ENCODE results near the gene PTGR3. TPM values are rescaled to one million over a fixed set of nuclear protein-coding genes. Genes with fewer than 3 reads are reported as not detected.

The PTGR3 gene
- total RNA-seq, 1 experiment from 2014 or later: 13.8 TPM

DNA sequence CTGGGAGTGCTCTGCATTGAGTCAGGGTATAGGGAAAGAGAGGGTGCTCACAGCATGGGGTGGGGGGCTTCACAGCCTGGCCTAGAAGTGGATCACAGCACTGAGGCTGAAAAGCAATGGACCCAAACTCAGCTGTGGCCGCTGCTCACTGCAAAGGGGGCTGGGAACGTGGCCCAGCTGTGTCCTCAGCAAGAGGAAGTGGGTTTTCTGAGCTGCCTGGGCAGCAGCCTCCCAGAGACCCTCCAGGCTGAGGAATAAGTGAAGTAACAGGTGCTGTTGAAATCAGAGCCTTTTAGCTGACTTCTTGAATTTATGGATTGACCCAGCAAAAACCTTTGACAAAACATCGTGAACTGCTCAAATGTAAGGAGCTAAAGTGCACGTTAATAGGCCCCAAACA is 35.2 kb downstream of the PTGR3 start:
- no peaks in the 10 kb centered on the region for H3K9me3 Mint-ChIP-seq
- no peak overlapping the region for H3K27ac Mint-ChIP-seq
- H3K4me3 Mint-ChIP-seq: no peak overlapping the region
- ATAC-seq (no peak), DNase-seq (ENCODE audit: low spot score) (no peak)
- H3K36me3 Mint-ChIP-seq: no peaks in the 10 kb centered on the region
- POLR2A ChIA-PET: no interaction called here
- H3K27me3 Mint-ChIP-seq (ENCODE audit: low read depth): no peaks in the 10 kb centered on the region
- H3K4me1 Mint-ChIP-seq: peaks cover 16% of the 10 kb centered on the region
- CTCF ChIA-PET: interaction anchor here (1.2 kb wide), 1 partner anchor 554 kb away, joined by 3 read pairs; no protein-coding TSS in a partner anchor
- TF ChIP-seq MXD4 (CRISPR knock-in tag; IDR thresholded peaks at IDR 0.05; ENCODE audit: borderline replicate concordance) (no peak), ZNF423 (CRISPR knock-in tag; IDR thresholded peaks at IDR 0.05) (no peak), GRHL2 (CRISPR knock-in tag; IDR thresholded peaks at IDR 0.05; ENCODE audit: insufficient replicate concordance, severe bottlenecking) (no peak)
- TF ChIP-seq, protein P1, sequence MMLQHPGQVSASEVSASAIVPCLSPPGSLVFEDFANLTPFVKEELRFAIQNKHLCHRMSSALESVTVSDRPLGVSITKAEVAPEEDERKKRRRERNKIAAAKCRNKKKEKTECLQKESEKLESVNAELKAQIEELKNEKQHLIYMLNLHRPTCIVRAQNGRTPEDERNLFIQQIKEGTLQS (CRISPR knock-in tag; conservative IDR thresholded peaks at IDR 0.05): no peak
- TF ChIP-seq, protein P2, sequence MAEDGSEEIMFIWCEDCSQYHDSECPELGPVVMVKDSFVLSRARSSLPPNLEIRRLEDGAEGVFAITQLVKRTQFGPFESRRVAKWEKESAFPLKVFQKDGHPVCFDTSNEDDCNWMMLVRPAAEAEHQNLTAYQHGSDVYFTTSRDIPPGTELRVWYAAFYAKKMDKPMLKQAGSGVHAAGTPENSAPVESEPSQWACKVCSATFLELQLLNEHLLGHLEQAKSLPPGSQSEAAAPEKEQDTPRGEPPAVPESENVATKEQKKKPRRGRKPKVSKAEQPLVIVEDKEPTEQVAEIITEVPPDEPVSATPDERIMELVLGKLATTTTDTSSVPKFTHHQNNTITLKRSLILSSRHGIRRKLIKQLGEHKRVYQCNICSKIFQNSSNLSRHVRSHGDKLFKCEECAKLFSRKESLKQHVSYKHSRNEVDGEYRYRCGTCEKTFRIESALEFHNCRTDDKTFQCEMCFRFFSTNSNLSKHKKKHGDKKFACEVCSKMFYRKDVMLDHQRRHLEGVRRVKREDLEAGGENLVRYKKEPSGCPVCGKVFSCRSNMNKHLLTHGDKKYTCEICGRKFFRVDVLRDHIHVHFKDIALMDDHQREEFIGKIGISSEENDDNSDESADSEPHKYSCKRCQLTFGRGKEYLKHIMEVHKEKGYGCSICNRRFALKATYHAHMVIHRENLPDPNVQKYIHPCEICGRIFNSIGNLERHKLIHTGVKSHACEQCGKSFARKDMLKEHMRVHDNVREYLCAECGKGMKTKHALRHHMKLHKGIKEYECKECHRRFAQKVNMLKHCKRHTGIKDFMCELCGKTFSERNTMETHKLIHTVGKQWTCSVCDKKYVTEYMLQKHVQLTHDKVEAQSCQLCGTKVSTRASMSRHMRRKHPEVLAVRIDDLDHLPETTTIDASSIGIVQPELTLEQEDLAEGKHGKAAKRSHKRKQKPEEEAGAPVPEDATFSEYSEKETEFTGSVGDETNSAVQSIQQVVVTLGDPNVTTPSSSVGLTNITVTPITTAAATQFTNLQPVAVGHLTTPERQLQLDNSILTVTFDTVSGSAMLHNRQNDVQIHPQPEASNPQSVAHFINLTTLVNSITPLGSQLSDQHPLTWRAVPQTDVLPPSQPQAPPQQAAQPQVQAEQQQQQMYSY (CRISPR knock-in tag; IDR thresholded peaks at IDR 0.05): no peak

DNA sequence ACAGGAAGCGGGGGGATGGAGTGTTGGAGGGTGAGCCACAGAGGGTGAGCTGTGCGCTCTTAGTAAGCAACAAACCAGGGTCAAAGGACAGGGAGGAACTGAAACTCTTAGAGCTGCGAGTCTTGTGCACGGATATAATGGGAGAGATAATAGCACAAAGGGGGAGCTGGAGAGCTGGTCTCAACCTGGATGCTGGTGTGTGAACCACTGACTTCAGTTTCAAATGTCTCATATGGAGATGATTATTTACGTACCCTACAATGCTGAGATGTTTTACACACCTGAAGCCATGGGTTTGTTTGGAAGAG is 35.9 kb downstream of the PTGR3 start:
- POLR2A ChIA-PET: no interaction called here
- no peaks in the 10 kb centered on the region for H3K27me3 Mint-ChIP-seq (ENCODE audit: low read depth)
- no peak overlapping the region for H3K4me3 Mint-ChIP-seq
- no peak for TF ChIP-seq GRHL2 (CRISPR knock-in tag; IDR thresholded peaks at IDR 0.05; ENCODE audit: insufficient replicate concordance, severe bottlenecking)
- TF ChIP-seq, protein P3, sequence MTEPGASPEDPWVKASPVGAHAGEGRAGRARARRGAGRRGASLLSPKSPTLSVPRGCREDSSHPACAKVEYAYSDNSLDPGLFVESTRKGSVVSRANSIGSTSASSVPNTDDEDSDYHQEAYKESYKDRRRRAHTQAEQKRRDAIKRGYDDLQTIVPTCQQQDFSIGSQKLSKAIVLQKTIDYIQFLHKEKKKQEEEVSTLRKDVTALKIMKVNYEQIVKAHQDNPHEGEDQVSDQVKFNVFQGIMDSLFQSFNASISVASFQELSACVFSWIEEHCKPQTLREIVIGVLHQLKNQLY (CRISPR knock-in tag; IDR thresholded peaks at IDR 0.05): no peak
- TF ChIP-seq, protein P4, sequence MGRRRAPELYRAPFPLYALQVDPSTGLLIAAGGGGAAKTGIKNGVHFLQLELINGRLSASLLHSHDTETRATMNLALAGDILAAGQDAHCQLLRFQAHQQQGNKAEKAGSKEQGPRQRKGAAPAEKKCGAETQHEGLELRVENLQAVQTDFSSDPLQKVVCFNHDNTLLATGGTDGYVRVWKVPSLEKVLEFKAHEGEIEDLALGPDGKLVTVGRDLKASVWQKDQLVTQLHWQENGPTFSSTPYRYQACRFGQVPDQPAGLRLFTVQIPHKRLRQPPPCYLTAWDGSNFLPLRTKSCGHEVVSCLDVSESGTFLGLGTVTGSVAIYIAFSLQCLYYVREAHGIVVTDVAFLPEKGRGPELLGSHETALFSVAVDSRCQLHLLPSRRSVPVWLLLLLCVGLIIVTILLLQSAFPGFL (CRISPR knock-in tag; IDR thresholded peaks at IDR 0.05; ENCODE audit: borderline replicate concordance): no peak
- no peak for TF ChIP-seq IRF2 (CRISPR knock-in tag; IDR thresholded peaks at IDR 0.05; ENCODE audit: borderline replicate concordance, low read depth)
- no peak for TF ChIP-seq HMGA2 (CRISPR knock-in tag; IDR thresholded peaks at IDR 0.05)
- no peak for TF ChIP-seq TEAD4 (CRISPR knock-in tag; IDR thresholded peaks at IDR 0.05)
- TF ChIP-seq, protein P5, sequence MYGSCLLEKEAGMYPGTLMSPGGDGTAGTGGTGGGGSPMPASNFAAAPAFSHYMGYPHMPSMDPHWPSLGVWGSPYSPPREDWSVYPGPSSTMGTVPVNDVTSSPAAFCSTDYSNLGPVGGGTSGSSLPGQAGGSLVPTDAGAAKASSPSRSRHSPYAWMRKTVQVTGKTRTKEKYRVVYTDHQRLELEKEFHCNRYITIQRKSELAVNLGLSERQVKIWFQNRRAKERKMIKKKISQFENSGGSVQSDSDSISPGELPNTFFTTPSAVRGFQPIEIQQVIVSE (CRISPR knock-in tag; IDR thresholded peaks at IDR 0.05; ENCODE audit: borderline replicate concordance): no peak
- TF ChIP-seq, protein P6, sequence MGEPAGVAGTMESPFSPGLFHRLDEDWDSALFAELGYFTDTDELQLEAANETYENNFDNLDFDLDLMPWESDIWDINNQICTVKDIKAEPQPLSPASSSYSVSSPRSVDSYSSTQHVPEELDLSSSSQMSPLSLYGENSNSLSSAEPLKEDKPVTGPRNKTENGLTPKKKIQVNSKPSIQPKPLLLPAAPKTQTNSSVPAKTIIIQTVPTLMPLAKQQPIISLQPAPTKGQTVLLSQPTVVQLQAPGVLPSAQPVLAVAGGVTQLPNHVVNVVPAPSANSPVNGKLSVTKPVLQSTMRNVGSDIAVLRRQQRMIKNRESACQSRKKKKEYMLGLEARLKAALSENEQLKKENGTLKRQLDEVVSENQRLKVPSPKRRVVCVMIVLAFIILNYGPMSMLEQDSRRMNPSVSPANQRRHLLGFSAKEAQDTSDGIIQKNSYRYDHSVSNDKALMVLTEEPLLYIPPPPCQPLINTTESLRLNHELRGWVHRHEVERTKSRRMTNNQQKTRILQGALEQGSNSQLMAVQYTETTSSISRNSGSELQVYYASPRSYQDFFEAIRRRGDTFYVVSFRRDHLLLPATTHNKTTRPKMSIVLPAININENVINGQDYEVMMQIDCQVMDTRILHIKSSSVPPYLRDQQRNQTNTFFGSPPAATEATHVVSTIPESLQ (CRISPR knock-in tag; IDR thresholded peaks at IDR 0.05): no peak
- no peak for TF ChIP-seq ZNF671 (CRISPR knock-in tag; IDR thresholded peaks at IDR 0.05)
- TF ChIP-seq FOXK1 (CRISPR knock-in tag; IDR thresholded peaks at IDR 0.05): no peak
- no peak for TF ChIP-seq CREM (CRISPR knock-in tag; IDR thresholded peaks at IDR 0.05)
- TF ChIP-seq JUN (CRISPR knock-in tag; IDR thresholded peaks at IDR 0.05): no peak
- TF ChIP-seq, protein P7, sequence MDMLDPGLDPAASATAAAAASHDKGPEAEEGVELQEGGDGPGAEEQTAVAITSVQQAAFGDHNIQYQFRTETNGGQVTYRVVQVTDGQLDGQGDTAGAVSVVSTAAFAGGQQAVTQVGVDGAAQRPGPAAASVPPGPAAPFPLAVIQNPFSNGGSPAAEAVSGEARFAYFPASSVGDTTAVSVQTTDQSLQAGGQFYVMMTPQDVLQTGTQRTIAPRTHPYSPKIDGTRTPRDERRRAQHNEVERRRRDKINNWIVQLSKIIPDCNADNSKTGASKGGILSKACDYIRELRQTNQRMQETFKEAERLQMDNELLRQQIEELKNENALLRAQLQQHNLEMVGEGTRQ (CRISPR knock-in tag; IDR thresholded peaks at IDR 0.05): no peak
- no peak for TF ChIP-seq ZBTB21 (CRISPR knock-in tag; IDR thresholded peaks at IDR 0.05; ENCODE audit: borderline replicate concordance)
- no peak for TF ChIP-seq KAT7 (CRISPR knock-in tag; IDR thresholded peaks at IDR 0.05; ENCODE audit: borderline replicate concordance)
- DNase-seq (ENCODE audit: low spot score) (no peak), ATAC-seq (peak; percentile 70)
- H3K36me3 Mint-ChIP-seq: no peaks in the 10 kb centered on the region
- no peaks in the 10 kb centered on the region for H3K9me3 Mint-ChIP-seq
- H3K4me1 Mint-ChIP-seq: peaks cover 16% of the 10 kb centered on the region
- CTCF ChIA-PET: interaction anchor here (1.1 to 1.2 kb wide), 2 partner anchors 15 to 555 kb away, joined by 3 read pairs; no protein-coding TSS in a partner anchor
- H3K27ac Mint-ChIP-seq: no peak overlapping the region

Measured in WTC11 (cell line).